ENCODE data around the gene TUBA4B. TPM values are rescaled to one million over a fixed set of nuclear protein-coding genes. Genes with fewer than 3 reads are reported as not detected.

TUBA4B gene
- total and polyA plus RNA-seq, 2 donors (not counting 3 experiments of a cell fraction or from before 2014, with no cell fraction given) = not detected

- CTCF ChIA-PET = interaction anchor here (1.4 to 1.7 kb wide), 2 partner anchors 46 to 85 kb away, joined by 3 to 6 read pairs; no protein-coding TSS in a partner anchor
- H3K36me3 ChIP-seq (ENCODE audit: control insufficient read depth in 2 of 2, extremely low read depth in 1 of 2, insufficient read depth in 2 of 2, low read length in 2 of 2) = peaks cover under 1 to 13% of the 10 kb centered on the region in 2 experiments
- no peak for FAIRE-seq
Measured at GRCh38 chr2:219209236-219210195, 43.5 kb upstream of the TUBA4B start.

More at GRCh38 chr2:219209236-219210195, 43.5 kb upstream of the TUBA4B start:
- dilution Hi-C loops (cut with MboI; ENCODE audit: extremely low pct_ligation_motif_present, low sequenced_read_pairs) = no loop called here
- Histone ChIP-seq H3K9ac (replicated peaks; ENCODE audit: extremely low read depth, insufficient read depth, low read length) (no peak overlapping the region), H3K9me1 (replicated peaks; ENCODE audit: control insufficient read depth, extremely low read depth, insufficient read depth, low read length) (no peaks in the 10 kb centered on the region), H3K27me3 (ENCODE audit: control insufficient read depth in 2 of 2, insufficient read depth in 2 of 2, low read length in 2 of 2) (no peaks in the 10 kb centered on the region), H3K27ac (ENCODE audit: insufficient read depth, low read depth, low read length) (no peak overlapping the region), H3K4me2 (ENCODE audit: insufficient read depth, low read length) (no peak overlapping the region), H3K79me2 (ENCODE audit: control insufficient read depth, insufficient read depth, low read length) (no peaks in the 10 kb centered on the region), H3K4me3 (replicated peaks in 1 of 3; ENCODE audit: insufficient read depth in 1 of 3, low read depth in 1 of 3, low read length in 3 of 3) (no peak overlapping the region), H3K4me1 (ENCODE audit: control insufficient read depth, extremely low read depth, insufficient read depth, low read length) (peaks cover 18% of the 10 kb centered on the region), H2AFZ (ENCODE audit: low read depth, low read length) (no peak overlapping the region), H3K9me3 (replicated peaks; ENCODE audit: control insufficient read depth, insufficient read depth, low read length) (no peaks in the 10 kb centered on the region), H4K20me1 (replicated peaks; ENCODE audit: control insufficient read depth, extremely low read depth, insufficient read depth, low read length) (no peaks in the 10 kb centered on the region)
- no peak for DNase-seq (ENCODE audit: low read depth, low spot score)
- intact Hi-C loops (cut with micrococcal nuclease) = no loop called here
- no TSS peak for BruUV-seq (replicated peaks)
- TF ChIP-seq POLR2AphosphoS5 (IDR thresholded peaks at IDR 0.05; ENCODE audit: insufficient read depth, low read depth, low read length) = no peak
- TF ChIP-seq JUN (IDR thresholded peaks at IDR 0.05; ENCODE audit: borderline replicate concordance, insufficient read depth, insufficient read length, low read depth) = no peak
- TF ChIP-seq, protein P1, sequence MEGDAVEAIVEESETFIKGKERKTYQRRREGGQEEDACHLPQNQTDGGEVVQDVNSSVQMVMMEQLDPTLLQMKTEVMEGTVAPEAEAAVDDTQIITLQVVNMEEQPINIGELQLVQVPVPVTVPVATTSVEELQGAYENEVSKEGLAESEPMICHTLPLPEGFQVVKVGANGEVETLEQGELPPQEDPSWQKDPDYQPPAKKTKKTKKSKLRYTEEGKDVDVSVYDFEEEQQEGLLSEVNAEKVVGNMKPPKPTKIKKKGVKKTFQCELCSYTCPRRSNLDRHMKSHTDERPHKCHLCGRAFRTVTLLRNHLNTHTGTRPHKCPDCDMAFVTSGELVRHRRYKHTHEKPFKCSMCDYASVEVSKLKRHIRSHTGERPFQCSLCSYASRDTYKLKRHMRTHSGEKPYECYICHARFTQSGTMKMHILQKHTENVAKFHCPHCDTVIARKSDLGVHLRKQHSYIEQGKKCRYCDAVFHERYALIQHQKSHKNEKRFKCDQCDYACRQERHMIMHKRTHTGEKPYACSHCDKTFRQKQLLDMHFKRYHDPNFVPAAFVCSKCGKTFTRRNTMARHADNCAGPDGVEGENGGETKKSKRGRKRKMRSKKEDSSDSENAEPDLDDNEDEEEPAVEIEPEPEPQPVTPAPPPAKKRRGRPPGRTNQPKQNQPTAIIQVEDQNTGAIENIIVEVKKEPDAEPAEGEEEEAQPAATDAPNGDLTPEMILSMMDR (IDR thresholded peaks at IDR 0.05; ENCODE audit: extremely low read depth in 1 of 2, insufficient read depth in 1 of 2, low read depth in 1 of 2, low read length in 2 of 2) = no peak
- POLR2A ChIA-PET = no interaction called here

Data from endothelial cell of umbilical vein (primary cell).